Nucleus accumbens (tissue), 56 donors: Measurements from ENCODE around the gene VIPR2.
A peak's percentile ranks its signal among the peaks of the same experiment; 100 is the strongest.

Experiments used
- DNase-seq, 56 donors: peaks; one replicate each; lab custom pipeline; 2025; lab: John Stamatoyannopoulos, UW

The VIPR2 gene

DNA sequence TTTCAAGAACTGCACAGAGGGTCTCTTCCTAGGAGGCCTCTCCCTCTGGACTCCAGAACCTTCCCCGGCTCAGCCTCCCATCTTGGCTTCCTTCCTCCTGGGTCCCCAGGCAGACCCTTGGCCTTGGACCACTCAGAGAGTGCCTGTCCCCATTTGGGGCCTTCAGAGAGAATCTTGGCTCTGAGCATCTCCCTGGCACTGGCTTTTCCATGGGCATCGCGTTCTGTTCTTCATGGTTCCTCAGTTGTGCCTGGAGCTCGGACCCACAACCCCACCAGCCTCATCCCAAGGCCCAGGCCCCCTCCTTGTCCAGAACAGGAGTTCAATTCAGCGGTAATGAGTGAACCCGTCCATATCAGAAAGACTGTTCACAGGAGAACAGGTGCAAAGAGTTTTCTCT, 73.4 kb downstream of the VIPR2 start:
- no peak for DNase-seq

DNA sequence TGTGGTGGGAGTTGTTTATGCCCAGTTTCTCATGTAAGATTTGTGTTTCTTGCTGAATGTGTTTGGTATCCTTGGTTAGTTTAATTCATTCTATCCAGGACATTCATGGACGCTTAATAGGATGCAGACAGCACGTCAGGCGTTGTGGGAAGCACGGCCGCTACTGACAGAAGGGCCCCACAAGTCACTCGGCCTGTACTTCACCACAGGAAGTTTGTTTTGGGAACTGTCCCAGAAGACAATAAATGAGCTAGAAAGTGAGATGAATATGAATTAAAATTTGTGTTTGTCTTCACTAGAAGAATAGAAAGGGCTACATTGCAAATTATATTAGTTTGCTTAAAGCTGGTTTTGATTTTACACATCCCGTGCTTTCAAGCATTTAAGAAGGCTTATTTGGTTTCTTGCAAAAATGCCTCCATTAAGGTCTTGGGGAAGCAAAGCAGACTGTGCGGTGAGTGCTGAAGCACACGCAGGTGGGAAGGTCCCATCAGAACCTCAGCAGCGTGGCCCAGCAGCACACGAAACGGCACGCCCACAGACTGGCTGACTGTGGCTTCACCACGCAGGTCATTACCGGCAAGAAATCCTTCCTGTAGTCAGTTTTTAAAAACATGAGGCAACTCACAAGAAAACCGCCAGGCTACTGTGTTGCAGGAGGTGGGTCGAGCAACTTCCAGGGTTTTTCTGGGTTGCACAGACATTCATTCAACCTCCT, 74.1 kb downstream of the VIPR2 start:
- DNase-seq, result no peak

GRCh38 chr7:159068893-159069448, 75.7 kb downstream of the VIPR2 start:
- DNase-seq, result no peak

DNA sequence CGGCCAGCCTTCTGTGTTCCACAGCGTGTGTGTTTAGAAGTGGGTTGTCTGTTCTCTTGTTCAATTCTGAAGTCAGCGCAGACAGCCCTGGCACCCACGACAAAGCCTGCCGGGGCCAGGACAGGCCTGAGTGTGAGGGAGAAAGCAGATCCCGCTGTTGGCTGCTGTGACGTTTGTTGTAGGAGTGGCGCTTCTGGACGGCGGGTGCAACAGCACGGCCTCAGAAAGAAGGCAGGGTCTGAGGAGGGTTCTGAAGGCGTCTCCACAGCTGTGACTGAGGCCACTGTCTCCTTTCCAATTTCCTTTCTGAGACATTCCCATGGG, 76.2 kb downstream of the VIPR2 start:
- DNase-seq, result peak in 32 of 56 donors; percentile 6 to 63 (median 26)

DNA sequence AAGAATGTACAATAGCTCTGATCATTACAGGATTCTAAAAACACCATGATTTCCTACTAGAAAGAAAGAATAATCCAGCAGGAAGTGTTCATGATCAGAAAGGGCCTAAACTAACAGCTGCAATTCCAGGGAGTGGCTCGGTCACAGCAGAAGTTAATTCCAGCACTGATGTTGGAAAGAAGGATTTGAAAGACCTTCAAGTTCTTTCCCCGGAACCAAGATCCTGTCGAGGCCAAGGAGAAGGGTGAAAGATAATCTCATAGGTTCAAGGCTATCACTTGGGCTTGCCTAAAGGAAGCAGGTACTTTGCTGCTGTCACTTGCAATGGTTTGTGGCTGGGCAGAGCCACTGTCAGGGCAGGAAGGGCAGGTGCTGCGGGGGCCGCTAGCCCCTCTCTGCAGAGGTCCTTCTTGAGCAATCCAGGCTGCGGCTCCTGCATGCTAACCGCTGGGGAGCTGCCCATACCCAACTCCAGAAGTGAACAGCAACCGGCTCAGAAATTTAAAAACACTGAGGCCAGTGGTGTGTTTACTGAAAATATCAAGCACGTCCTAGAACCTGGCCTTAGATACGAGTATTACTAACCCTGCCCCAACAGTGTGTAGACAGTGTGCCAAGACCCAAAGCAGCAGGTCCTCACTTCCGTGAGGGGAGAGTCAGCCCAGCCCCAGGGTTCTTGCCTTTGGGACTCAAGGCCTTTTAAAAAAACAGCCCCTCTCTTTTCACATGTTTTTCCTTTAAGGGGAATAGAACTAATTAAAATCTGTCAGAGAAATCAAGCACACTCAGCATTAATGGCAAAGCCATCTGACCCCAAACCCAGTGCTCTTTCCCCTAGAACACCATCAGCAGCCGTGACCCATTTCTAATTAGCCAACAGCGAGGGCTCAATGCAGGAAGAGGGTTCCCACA, 76.8 kb downstream of the VIPR2 start:
- no peak for DNase-seq

DNA sequence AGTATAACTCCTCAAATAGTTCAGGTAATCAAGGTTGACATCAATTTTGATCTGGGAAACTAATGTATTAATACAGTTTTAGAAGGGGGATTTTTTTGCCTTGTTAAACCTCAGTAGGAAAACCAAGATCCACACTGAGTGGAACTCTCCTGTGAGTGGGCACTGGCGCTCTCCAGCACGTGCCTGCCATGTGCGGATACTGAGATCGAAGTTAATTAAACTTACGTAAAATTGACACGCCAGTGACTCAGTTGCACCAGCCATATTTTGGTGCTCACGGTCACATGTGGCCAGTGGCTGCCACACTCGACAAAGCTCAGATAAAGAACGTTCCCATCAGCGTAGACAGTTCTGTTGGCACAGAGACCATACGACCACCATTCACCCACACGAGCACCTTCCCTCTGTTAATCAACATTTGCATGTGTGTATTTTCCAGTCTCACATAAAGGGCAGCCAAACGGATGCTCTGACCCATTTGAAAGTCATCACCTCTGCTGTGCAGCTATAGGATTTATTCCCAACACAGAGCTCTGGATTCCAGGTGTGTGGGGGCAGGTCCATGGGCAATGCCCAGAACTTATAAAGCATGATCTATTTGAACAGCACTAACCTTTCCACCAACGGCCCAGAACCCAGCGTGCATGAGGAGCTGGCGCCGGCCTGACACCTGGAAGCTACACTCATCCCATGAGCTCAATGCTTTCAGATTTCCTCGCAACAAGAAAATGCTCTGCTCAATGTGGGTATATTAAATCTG, 77.7 kb downstream of the VIPR2 start:
- DNase-seq, result no peak

DNA sequence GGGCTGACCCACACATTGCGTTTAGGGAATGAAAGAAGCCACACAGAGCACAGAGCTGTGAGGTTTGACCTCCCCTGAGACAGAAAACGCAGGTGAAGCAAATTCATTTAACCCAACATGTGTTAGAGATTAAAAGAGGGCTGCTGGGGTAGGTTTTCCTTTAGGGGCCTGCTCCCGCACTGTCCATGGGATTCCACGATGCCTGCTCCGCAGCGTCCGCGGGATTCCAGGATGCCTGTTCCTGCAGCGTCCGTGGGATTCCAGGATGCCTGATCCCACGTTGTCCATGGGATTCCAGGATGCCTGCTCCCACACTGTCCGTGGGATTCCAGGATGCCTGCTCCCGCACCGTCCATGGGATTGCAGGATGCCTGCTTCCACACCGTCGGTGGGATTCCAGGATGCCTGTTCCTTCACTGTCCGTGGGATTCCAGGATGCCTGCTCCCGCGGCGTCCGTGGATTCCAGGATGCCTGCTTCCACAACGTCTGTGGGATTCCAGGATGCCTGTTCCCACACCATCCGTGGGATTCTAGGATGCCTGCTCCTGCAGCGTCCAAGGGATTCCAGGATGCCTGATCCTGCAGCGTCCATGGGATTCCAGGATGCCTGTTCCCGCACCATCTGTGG, 78.7 kb downstream of the VIPR2 start:
- DNase-seq, result no peak

GRCh38 chr7:159064816-159065510, 79.7 kb downstream of the VIPR2 start:
- DNase-seq, result no peak

DNA sequence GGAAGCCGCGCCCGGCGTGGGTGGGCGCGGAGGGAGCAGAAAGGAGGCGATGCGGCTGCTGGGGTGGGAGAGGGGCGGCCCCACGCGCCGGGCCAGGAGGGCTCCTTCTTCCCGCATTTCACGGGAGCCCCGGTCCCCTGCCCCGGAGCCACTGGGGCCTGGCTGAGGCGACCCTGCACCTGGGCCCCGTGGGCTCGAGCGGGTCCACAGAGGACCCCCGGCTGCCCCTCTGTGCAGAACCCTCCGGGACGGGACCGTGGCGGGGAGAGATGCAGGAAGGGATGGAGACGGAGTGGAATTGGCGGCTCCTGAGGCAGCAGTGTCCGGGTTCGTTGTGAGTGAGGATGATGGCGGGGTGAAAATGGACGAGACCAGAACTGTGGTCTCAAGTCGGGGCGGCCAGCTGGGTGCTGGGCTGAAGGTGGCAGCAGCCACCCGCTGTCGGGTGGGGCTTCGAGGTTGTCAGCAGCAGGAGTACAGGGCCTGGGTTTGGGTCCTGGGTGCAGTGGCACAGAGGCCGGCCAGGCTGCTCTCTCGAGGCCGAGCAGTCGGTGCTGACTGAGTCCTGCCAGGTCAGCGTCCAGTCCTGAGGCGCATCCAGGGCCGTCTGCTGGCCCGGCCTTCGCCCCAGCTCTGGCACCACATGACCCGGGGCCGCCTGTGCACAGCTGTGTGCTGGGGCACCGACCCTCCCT, 80.4 kb downstream of the VIPR2 start:
- no peak for DNase-seq

DNA sequence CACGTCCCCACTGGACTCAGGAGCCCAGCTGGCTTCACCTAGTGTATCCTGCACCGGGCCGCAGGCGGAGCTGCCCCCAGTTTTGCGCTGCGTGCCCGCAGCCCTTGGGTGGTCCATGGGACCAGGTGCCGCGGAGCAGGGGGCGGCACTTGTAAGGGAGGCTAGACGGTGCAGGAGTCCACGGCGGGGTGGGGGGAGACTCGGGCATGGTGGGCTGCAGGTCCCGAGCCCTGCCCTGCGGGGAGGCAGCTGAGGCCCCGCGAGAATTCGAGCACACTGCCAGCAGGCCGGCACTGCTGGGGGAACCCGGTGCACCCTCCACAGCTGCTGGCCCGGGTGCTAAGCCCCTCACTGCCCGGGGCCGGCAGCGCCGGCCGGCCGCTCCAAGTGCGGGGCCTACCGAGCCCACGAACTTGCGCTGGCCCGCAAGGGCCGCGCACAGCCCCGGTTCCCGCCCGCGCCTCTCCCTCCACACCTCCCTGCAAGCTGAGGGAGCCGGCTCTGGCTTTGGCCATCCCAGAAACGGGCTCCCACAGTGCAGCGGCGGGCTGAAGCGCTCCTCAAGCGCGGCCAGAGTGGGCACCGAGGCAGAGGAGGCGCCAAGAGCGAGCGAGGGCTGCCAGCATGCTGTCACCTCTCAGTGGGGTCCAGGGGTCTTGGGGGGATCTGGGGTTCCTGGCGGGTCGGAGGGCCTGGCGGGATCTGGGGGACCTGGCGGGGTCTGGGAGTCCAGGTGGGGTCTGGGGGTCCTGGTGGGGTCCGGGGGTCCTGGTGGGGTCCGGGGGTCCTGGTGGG, 81.4 kb downstream of the VIPR2 start:
- DNase-seq, result no peak

GRCh38 chr7:159062569-159062968, 82.1 kb downstream of the VIPR2 start:
- no peak for DNase-seq

DNA sequence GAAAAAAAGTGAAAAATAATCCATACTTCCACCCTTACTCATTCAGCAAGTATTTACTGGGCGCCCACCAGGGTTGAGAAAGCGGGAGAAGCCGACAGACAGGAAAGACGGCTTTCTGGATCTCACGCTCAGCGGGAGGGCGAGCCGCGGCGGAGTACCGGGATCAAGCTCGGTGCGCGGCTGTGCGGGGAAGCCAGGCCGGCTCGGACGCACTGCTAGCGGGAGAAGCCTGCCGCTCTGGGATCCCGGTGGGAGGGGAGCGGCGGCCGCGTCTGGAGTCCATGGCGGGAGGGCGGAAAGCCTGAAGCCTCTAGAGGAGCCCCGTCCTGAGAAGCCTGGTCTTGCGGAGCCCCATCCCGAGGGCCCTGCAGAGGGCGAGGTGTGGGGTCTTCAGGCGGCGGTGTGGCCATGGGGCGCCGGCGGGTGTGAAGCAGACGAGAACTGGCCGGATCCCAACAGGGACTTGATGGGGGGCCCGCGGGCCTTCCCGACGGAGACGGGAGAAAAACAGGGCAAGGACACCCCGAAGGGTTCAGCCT, 82.9 kb downstream of the VIPR2 start:
- no peak for DNase-seq

- no peak for DNase-seq
Measured at GRCh38 chr7:159061209-159061608, 83.5 kb downstream of the VIPR2 start.

DNA sequence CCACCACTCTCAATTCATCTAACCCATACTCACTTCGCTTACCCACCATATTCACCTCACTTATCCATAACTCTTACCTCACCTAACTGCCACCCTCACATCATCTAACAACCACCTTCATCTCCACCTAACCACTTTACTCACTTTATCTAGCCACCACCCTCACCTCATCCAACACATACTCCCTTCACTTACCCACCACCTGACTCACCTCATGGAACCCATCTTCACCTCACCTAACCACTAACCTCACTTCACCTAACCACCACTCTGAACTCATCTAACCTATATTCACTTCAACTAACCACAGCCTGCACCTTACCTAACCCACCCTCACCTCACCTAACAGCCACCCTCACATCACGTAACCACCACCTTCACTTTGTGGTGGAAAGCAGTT, 84.2 kb downstream of the VIPR2 start:
- no peak for DNase-seq

DNA sequence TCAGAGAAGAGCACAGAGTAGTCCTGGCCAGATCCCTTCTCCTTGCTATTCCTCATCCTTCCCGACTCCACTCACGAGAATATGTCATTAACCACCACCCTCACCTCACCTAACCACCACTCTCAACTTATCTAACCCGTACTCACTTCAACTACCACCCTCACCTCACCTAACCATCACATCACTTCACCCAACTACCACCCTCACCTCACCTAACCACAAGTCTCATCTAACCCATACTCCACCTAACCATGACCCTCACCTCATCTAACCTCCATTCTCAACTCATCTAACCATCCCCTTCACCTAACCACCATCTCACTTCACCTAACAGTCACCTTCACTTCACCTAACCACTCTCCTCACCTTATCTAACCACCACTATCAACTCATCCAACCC, 85.0 kb downstream of the VIPR2 start:
- no peak for DNase-seq

- DNase-seq, result no peak
Measured at GRCh38 chr7:159057647-159058046, 87.0 kb downstream of the VIPR2 start.

GRCh38 chr7:159056737-159057136, 87.9 kb downstream of the VIPR2 start:
- no peak for DNase-seq

DNA sequence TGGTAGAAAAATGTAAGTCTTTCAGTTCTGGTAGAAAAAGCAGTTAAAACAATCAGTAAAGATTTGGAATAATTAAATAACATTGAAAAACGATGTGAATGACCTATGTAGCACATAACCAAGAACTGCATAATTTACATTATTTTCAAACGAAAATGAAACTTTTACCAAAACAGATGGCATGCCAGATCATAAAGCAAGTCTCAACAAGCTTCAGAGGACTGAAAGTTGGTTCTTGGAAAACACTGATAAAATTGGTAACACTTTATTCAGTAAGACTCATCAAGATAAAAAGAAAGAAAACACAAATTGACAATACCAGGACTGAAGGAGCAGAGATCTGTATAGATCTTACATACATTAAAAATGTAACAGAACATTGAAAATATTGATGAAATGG, 92.8 kb downstream of the VIPR2 start:
- no peak for DNase-seq
